CD4-positive, alpha-beta memory T cell (primary cell): ENCODE measurements around the gene TRAPPC10. TPM values are rescaled to one million over a fixed set of nuclear protein-coding genes. Genes with fewer than 3 reads are reported as not detected.
"Not testable (repeated sequence)": the region's sequence is repeated elsewhere in the genome, so short reads cannot be mapped to it uniquely, and the experiment has no call there.

Experiments
- CTCF ChIA-PET: fragments of 350-600 bp; sonication (Branson Sonifier 250); formaldehyde crosslinking; loops from one replicate; lab custom pipeline; 2021; ENCODE audit warnings: inconsistent platforms; ENCODE audit not compliant: partially characterized antibody; lab: Charles Lee
- POLR2A ChIA-PET: fragments of 350-600 bp; sonication (Branson Sonifier 250); formaldehyde crosslinking; loops from one replicate; lab custom pipeline; 2021; ENCODE audit not compliant: partially characterized antibody; lab: Charles Lee
- DNase-seq, 5 donors: peaks; one replicate each; pipeline versions ENCODE4 v3.0.0 to v3.0.0-alpha.2; 2020 to 2022; ENCODE audit warnings: mixed read lengths in 1 of 5
- H3K27ac ChIP-seq: one replicate; pipeline ENCODE4 v1.7.0; 2013; ENCODE audit warnings: low read depth, low read length
- H3K27me3 ChIP-seq: 2 replicates; pipeline ENCODE4 v1.7.0; 2013; ENCODE audit warnings: mild to moderate bottlenecking, low read length, moderate library complexity; ENCODE audit not compliant: insufficient read depth
- H3K36me3 ChIP-seq: 2 replicates; pipeline ENCODE4 v1.7.0; 2013; ENCODE audit warnings: mild to moderate bottlenecking, low read length, moderate library complexity; ENCODE audit not compliant: insufficient read depth
- H3K4me1 ChIP-seq: 2 replicates; pipeline ENCODE4 v1.7.0; 2013; ENCODE audit warnings: mild to moderate bottlenecking, low read length, moderate library complexity; ENCODE audit not compliant: insufficient read depth
- H3K4me3 ChIP-seq, 2 donors: one replicate each; pipeline ENCODE4 v1.7.0; 2013; ENCODE audit warnings: low read length in 2 of 2, mild to moderate bottlenecking in 1 of 2
- H3K9me3 ChIP-seq, 2 donors: one replicate each; pipeline ENCODE4 v1.7.0; 2013; ENCODE audit warnings: low read length in 2 of 2, control low read depth in 1 of 2; ENCODE audit not compliant: control insufficient read depth in 1 of 2
- H3K27ac Mint-ChIP-seq, 7 donors: one replicate each; pipeline ENCODE4 v1.8.0; 2020 to 2021; ENCODE audit warnings: mixed read lengths in 7 of 7, mild to moderate bottlenecking in 6 of 7, inconsistent platforms in 3 of 7, moderate library complexity in 3 of 7
- H3K27me3 Mint-ChIP-seq, 2 donors: one replicate each; pipeline ENCODE4 v1.8.0; 2020 to 2021; ENCODE audit warnings: mixed read lengths in 2 of 2
- H3K36me3 Mint-ChIP-seq, 2 donors: one replicate each; pipeline ENCODE4 v1.8.0; 2020 to 2021; ENCODE audit warnings: mixed read lengths in 2 of 2, inconsistent platforms in 1 of 2, mild to moderate bottlenecking in 1 of 2
- H3K4me1 Mint-ChIP-seq, 4 donors: one replicate each; pipeline ENCODE4 v1.8.0; 2020 to 2021; ENCODE audit warnings: mixed read lengths in 4 of 4, mild to moderate bottlenecking in 1 of 4
- H3K4me3 Mint-ChIP-seq, 8 donors: one replicate each; pipeline ENCODE4 v1.8.0; 2020 to 2021; ENCODE audit warnings: mixed read lengths in 8 of 8, mild to moderate bottlenecking in 7 of 8, moderate library complexity in 6 of 8, inconsistent platforms in 3 of 8
- H3K9me3 Mint-ChIP-seq, 8 donors: one replicate each; pipeline ENCODE4 v1.8.0; 2020 to 2021; ENCODE audit warnings: mixed read lengths in 8 of 8, mild to moderate bottlenecking in 5 of 8, inconsistent platforms in 3 of 8, moderate library complexity in 1 of 8
- intact Hi-C: fragments of 100-400 bp; cut with micrococcal nuclease; formaldehyde crosslinking; loops from one replicate; pipeline ENCODE4 v1.15.1; 2023
- polyA plus RNA-seq, 2 donors: library from polyadenylated mRNA; unstranded; fragments of 300-500 nt; fragmentation: Illumina TruSeq; gene quantifications; one replicate each; pipeline ENCODE4 v1.2.3, GENCODE V29; 2021
- total RNA-seq, 2 experiments: library from RNA; stranded (reverse); gene quantifications; one replicate each; pipeline ENCODE4 v1.2.3, GENCODE V29; 2021

TRAPPC10 gene
- total and polyA plus RNA-seq, 4 experiments from 2014 or later, result 17.7 to 95.5 (median 67.2) TPM

GRCh38 chr21:44143380-44143779, 131.3 kb downstream of the TRAPPC10 start:
- H3K27ac Mint-ChIP-seq, H3K27me3 Mint-ChIP-seq, H3K27ac ChIP-seq, intact Hi-C loops, CTCF ChIA-PET, H3K4me1 Mint-ChIP-seq, H3K27me3 ChIP-seq, H3K4me3 Mint-ChIP-seq, H3K4me1 ChIP-seq, POLR2A ChIA-PET, H3K36me3 Mint-ChIP-seq, H3K9me3 ChIP-seq, H3K36me3 ChIP-seq, H3K4me3 ChIP-seq, H3K9me3 Mint-ChIP-seq: not testable (repeated sequence)
- peak in 4 of 5 donors; percentile 39 to 77 (median 58) for DNase-seq

- H3K36me3 Mint-ChIP-seq, H3K4me3 Mint-ChIP-seq, H3K27me3 ChIP-seq, H3K4me3 ChIP-seq, H3K27me3 Mint-ChIP-seq, CTCF ChIA-PET, POLR2A ChIA-PET, intact Hi-C loops, H3K4me1 ChIP-seq, H3K9me3 ChIP-seq, H3K4me1 Mint-ChIP-seq, H3K9me3 Mint-ChIP-seq, H3K27ac ChIP-seq, H3K36me3 ChIP-seq: not testable (repeated sequence)
- H3K27ac Mint-ChIP-seq, result peak overlapping the region in 1 of 7 donors; percentile 60
- DNase-seq, result peak in 3 of 5 donors; percentile 23 to 37 (median 26)
These were observed 131.9 kb downstream of the TRAPPC10 start for GRCh38 chr21:44143996-44144395.

- H3K4me3 Mint-ChIP-seq, H3K27ac ChIP-seq, H3K9me3 ChIP-seq, H3K36me3 Mint-ChIP-seq, H3K27me3 Mint-ChIP-seq, POLR2A ChIA-PET, H3K27ac Mint-ChIP-seq, H3K4me3 ChIP-seq, H3K4me1 Mint-ChIP-seq, H3K4me1 ChIP-seq, H3K9me3 Mint-ChIP-seq, intact Hi-C loops, H3K36me3 ChIP-seq, H3K27me3 ChIP-seq, CTCF ChIA-PET, DNase-seq: not testable (repeated sequence)
These were observed 132.9 kb downstream of the TRAPPC10 start for GRCh38 chr21:44144784-44145602.

- H3K36me3 ChIP-seq, H3K4me3 ChIP-seq, H3K4me1 ChIP-seq, H3K9me3 ChIP-seq, H3K4me3 Mint-ChIP-seq, H3K4me1 Mint-ChIP-seq, H3K27ac ChIP-seq, H3K36me3 Mint-ChIP-seq, intact Hi-C loops, POLR2A ChIA-PET, H3K27me3 Mint-ChIP-seq, CTCF ChIA-PET, H3K27me3 ChIP-seq, H3K27ac Mint-ChIP-seq, H3K9me3 Mint-ChIP-seq: not testable (repeated sequence)
- peak in 2 of 5 donors; percentile 8 to 12 for DNase-seq
These were observed 133.5 kb downstream of the TRAPPC10 start for GRCh38 chr21:44145616-44146015.

GRCh38 chr21:44147108-44147507, 135.0 kb downstream of the TRAPPC10 start:
- H3K27ac Mint-ChIP-seq, CTCF ChIA-PET, H3K9me3 ChIP-seq, DNase-seq, H3K4me3 Mint-ChIP-seq, H3K36me3 ChIP-seq, H3K4me1 Mint-ChIP-seq, POLR2A ChIA-PET, H3K27me3 ChIP-seq, H3K9me3 Mint-ChIP-seq, H3K27ac ChIP-seq, H3K4me1 ChIP-seq, H3K4me3 ChIP-seq, intact Hi-C loops, H3K36me3 Mint-ChIP-seq, H3K27me3 Mint-ChIP-seq: not testable (repeated sequence)

- H3K36me3 ChIP-seq, H3K27ac ChIP-seq, H3K27ac Mint-ChIP-seq, POLR2A ChIA-PET, H3K36me3 Mint-ChIP-seq, H3K9me3 ChIP-seq, H3K4me3 ChIP-seq, intact Hi-C loops, DNase-seq, H3K4me3 Mint-ChIP-seq, H3K27me3 ChIP-seq, CTCF ChIA-PET, H3K4me1 ChIP-seq, H3K4me1 Mint-ChIP-seq, H3K27me3 Mint-ChIP-seq, H3K9me3 Mint-ChIP-seq: not testable (repeated sequence)
These were observed 138.1 kb downstream of the TRAPPC10 start for GRCh38 chr21:44150255-44150654.

- H3K36me3 ChIP-seq, CTCF ChIA-PET, H3K4me3 ChIP-seq, H3K4me3 Mint-ChIP-seq, H3K27me3 ChIP-seq, H3K9me3 Mint-ChIP-seq, H3K27ac ChIP-seq, POLR2A ChIA-PET, H3K4me1 Mint-ChIP-seq, H3K36me3 Mint-ChIP-seq, H3K9me3 ChIP-seq, intact Hi-C loops, H3K27ac Mint-ChIP-seq, H3K27me3 Mint-ChIP-seq, H3K4me1 ChIP-seq: not testable (repeated sequence)
- peak in 1 of 5 donors; percentile 43 for DNase-seq
These were observed 141.2 kb downstream of the TRAPPC10 start for GRCh38 chr21:44153214-44153888.
